Measurements from ENCODE around the gene CRYBA4. TPM values are rescaled to one million over a fixed set of nuclear protein-coding genes. Genes with fewer than 3 reads are reported as not detected.
A peak's percentile ranks its signal among the peaks of the same experiment; 100 is the strongest.

CRYBA4 gene
- total and polyA plus RNA-seq, 3 experiments from 2014 or later = not detected

- peak overlapping the region; percentile 95 to 98 (median 98) for H3K4me3 Mint-ChIP-seq
- no peak overlapping the region for H3K27ac ChIP-seq (ENCODE audit: low read depth, low read length)
- peaks cover 5% of the 10 kb centered on the region for H3K36me3 ChIP-seq (ENCODE audit: insufficient read depth, low read length)
- POLR2A ChIA-PET = interaction anchor here (5.0 kb wide), 1 partner anchor 192 kb away, joined by 34 read pairs; the partner anchor contains the start of genes HPS4 and SRRD
- H3K9me3 Mint-ChIP-seq = no peaks in the 10 kb centered on the region
- peaks cover 0 to 31% (median 16%) of the 10 kb centered on the region in 3 donors for H3K36me3 Mint-ChIP-seq
- no peaks in the 10 kb centered on the region for H3K27me3 ChIP-seq (ENCODE audit: insufficient read depth, low read length, poor library complexity, severe bottlenecking)
- no peaks in the 10 kb centered on the region for H3K27me3 Mint-ChIP-seq
- H3K9me3 ChIP-seq (ENCODE audit: low read length) = no peaks in the 10 kb centered on the region
- CTCF ChIA-PET = no interaction called here
- H3K4me1 Mint-ChIP-seq = peaks cover 80 to 93% (median 89%) of the 10 kb centered on the region in 3 donors
- H3K4me1 ChIP-seq (ENCODE audit: insufficient read depth, low read length) = peaks cover 75% of the 10 kb centered on the region
- peak overlapping the region; percentile 83 to 100 (median 98) for H3K27ac Mint-ChIP-seq
- no peak for DNase-seq
- peak overlapping the region; percentile 7 for H3K4me3 ChIP-seq (ENCODE audit: low read length)
Observed at GRCh38 chr22:26675687-26676268, 54.0 kb downstream of the CRYBA4 start.

- Mint-ChIP-seq H3K9me3 (no peaks in the 10 kb centered on the region), H3K36me3 (peaks cover 3 to 42% (median 21%) of the 10 kb centered on the region in 3 donors), H3K4me3 (no peak overlapping the region), H3K4me1 (peaks cover 66 to 81% (median 79%) of the 10 kb centered on the region in 3 donors), H3K27ac (peak overlapping the region in 7 of 8 donors; percentile 10 to 93 (median 64)), H3K27me3 (no peaks in the 10 kb centered on the region)
- H3K4me1 ChIP-seq (ENCODE audit: insufficient read depth, low read length) = peaks cover 61% of the 10 kb centered on the region
- no peaks in the 10 kb centered on the region for H3K27me3 ChIP-seq (ENCODE audit: insufficient read depth, low read length, poor library complexity, severe bottlenecking)
- peaks cover 19% of the 10 kb centered on the region for H3K36me3 ChIP-seq (ENCODE audit: insufficient read depth, low read length)
- no peaks in the 10 kb centered on the region for H3K9me3 ChIP-seq (ENCODE audit: low read length)
- no peak overlapping the region for H3K4me3 ChIP-seq (ENCODE audit: low read length)
- DNase-seq = no peak
- no peak overlapping the region for H3K27ac ChIP-seq (ENCODE audit: low read depth, low read length)
- POLR2A ChIA-PET = no interaction called here
- CTCF ChIA-PET = no interaction called here
Observed at GRCh38 chr22:26677217-26677616, 55.5 kb downstream of the CRYBA4 start.

GRCh38 chr22:26679003-26679629 is 57.4 kb downstream of the CRYBA4 start:
- Histone ChIP-seq H3K27me3 (ENCODE audit: insufficient read depth, low read length, poor library complexity, severe bottlenecking) (no peaks in the 10 kb centered on the region), H3K36me3 (ENCODE audit: insufficient read depth, low read length) (peaks cover 33% of the 10 kb centered on the region), H3K9me3 (ENCODE audit: low read length) (no peaks in the 10 kb centered on the region), H3K4me3 (ENCODE audit: low read length) (no peak overlapping the region), H3K27ac (ENCODE audit: low read depth, low read length) (no peak overlapping the region), H3K4me1 (ENCODE audit: insufficient read depth, low read length) (peaks cover 49% of the 10 kb centered on the region)
- ChIA-PET POLR2A (interaction anchor here (0.5 kb wide), 1 partner anchor 15 kb away, joined by 6 read pairs; no protein-coding TSS in a partner anchor), CTCF (interaction anchor here (0.7 to 1.4 kb wide), 7 partner anchors 9 to 1127 kb away, joined by 3 to 5 read pairs (median 3); no protein-coding TSS in a partner anchor)
- Mint-ChIP-seq H3K27me3 (no peaks in the 10 kb centered on the region), H3K36me3 (peaks cover 8 to 51% (median 31%) of the 10 kb centered on the region in 3 donors), H3K4me3 (peak overlapping the region in 3 of 7 donors; percentile 46 to 62 (median 47)), H3K4me1 (peaks cover 61 to 75% (median 71%) of the 10 kb centered on the region in 3 donors), H3K9me3 (no peaks in the 10 kb centered on the region), H3K27ac (peak overlapping the region; percentile 27 to 93 (median 81))
- DNase-seq = peak; percentile 52 to 75 (median 56)

Other genes with a start within 250 kb of the CRYBA4 start
- 10 to 100 TPM; 13.1 to 14.2 TPM for gene ASPHD2, start 192.7 kb upstream of the CRYBA4 start, total RNA-seq
- gene ASPHD2, start 192.7 kb upstream of the CRYBA4 start, polyA plus RNA-seq = 4.1 TPM
- 10 to 100 TPM; 36.7 to 36.8 TPM for gene HPS4, start 138.2 kb upstream of the CRYBA4 start, total RNA-seq
- gene HPS4, start 138.2 kb upstream of the CRYBA4 start, polyA plus RNA-seq = 18.9 TPM
- 10 to 100 TPM; 32.8 to 33.3 TPM for gene SRRD, start 138.1 kb upstream of the CRYBA4 start, total RNA-seq
- gene SRRD, start 138.1 kb upstream of the CRYBA4 start, polyA plus RNA-seq = 28.5 TPM
- 10 to 100 TPM; 53.9 to 58.8 TPM for gene TFIP11, start 109.5 kb upstream of the CRYBA4 start, total RNA-seq
- 41.5 TPM for gene TFIP11, start 109.5 kb upstream of the CRYBA4 start, polyA plus RNA-seq
- gene TPST2, start 31.8 kb upstream of the CRYBA4 start, total RNA-seq = 10 to 100 TPM; 36.7 to 37.3 TPM
- 201 TPM for gene TPST2, start 31.8 kb upstream of the CRYBA4 start, polyA plus RNA-seq
- not detected for gene CRYBB1, start 3.9 kb upstream of the CRYBA4 start, total RNA-seq
- gene CRYBB1, start 3.9 kb upstream of the CRYBA4 start, polyA plus RNA-seq = not detected
- 10 to 100 TPM; 52.2 to 57.5 TPM for gene MIAT, start 35.6 kb downstream of the CRYBA4 start, total RNA-seq
- gene MIAT, start 35.6 kb downstream of the CRYBA4 start, polyA plus RNA-seq = 3.9 TPM

Measured in CD8-positive, alpha-beta memory T cell (primary cell).